NOMO-1 treated with dmso at 0.1 percent for 144 hours (cell line): ENCODE measurements around the gene MRPL1.

ENCODE experiments used
- DNase-seq: peaks from one replicate; lab custom pipeline; 2025; ENCODE audit not compliant: unreplicated experiment; lab: John Stamatoyannopoulos, UW

Gene MRPL1

GRCh38 chr4:77862478-77863216 is at the start of gene MRPL1:
Gene MRPL1 (plus strand): TSS chr4:77862830. CDS start chr4:77862849, 19 bp downstream.
- DNase-seq: peak; percentile 96

DNA sequence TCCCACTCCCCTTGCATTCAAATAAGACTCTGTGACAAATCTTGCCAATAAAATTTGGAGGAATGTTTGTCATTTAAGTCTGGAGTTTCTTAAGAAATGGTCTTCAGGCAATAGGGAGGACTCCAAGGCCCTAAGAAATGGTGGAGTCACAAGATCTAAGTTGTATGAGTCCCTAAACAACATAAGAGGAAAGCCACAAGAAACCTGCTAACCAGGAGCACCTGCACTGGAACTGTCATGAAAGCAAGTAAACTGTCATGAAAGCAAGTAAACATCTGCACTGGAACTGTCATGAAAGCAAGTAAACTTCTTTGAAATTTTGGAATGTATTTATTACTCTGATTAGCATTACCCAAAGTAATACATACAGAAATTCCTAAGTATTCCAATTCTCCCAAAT is 47.0 kb upstream of the MRPL1 start:
- DNase-seq: no peak

GRCh38 chr4:77816546-77816945 is 46.1 kb upstream of the MRPL1 start:
- DNase-seq: no peak

DNA sequence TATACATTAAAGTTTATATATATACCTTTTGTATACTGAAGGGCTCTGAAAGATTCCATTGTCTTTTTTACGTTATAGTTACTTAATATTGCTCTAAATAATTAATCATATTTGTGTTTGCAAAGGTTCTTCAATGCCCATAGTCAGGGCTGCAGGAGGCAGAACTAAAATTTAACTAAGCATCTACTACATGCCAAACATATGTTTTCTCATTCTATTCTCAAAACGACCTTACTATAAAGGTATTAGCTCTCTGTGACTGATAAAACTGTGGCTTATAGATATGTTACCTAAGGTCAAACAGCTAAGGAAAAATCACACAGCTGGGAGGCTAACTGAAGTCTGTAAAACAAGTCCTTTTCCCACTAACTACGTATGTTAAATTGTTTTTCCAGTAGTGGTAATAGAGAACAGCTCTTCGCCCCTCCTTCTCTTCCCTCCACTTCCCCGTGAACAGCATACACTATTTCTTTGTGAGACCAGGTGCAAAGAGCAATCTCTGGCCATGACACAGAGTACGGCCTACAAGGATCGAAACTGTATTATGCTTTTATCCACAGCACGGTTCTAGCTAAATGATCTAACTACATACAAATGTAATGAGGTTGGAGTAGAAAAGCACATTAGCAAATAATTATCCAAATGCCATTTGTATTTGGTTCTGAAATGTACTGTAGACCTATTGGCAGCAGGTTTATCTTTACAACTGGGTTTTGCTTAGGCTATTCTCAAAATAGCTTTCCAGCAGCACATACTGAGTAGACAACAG is 45.1 kb upstream of the MRPL1 start:
- no peak for DNase-seq

GRCh38 chr4:77818073-77818601 is 44.5 kb upstream of the MRPL1 start:
- peak; percentile 80 for DNase-seq

- peak; percentile 25 for DNase-seq
Observed at GRCh38 chr4:77818602-77819403, 43.8 kb upstream of the MRPL1 start, which contains the start of gene CNOT6L. Gene CNOT6L (minus strand): TSS chr4:77819368. CDS start chr4:77819308, 60 bp downstream.

DNA sequence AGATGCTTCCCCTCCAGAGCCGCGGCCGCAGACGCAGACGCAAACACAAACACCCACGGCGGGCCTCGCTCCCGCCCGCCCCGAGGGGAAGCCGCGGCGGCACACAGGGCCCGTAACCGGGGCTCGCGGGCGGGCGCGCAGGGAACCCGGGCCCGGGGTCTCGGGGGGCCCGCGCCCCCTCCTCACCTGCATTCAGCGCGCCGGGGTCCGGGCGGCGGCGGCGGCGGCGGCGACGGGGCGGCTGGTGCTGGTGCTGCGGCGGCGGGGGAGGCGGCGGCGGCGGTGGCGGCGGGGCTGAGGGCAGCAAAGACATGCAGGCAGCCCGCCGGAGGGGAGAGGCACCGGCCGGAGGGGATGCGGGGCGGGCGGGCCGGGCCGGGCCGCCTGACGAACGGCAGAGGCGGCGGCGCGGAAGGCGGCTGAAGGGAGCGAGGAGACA is 43.2 kb upstream of the MRPL1 start:
- no peak for DNase-seq

DNA sequence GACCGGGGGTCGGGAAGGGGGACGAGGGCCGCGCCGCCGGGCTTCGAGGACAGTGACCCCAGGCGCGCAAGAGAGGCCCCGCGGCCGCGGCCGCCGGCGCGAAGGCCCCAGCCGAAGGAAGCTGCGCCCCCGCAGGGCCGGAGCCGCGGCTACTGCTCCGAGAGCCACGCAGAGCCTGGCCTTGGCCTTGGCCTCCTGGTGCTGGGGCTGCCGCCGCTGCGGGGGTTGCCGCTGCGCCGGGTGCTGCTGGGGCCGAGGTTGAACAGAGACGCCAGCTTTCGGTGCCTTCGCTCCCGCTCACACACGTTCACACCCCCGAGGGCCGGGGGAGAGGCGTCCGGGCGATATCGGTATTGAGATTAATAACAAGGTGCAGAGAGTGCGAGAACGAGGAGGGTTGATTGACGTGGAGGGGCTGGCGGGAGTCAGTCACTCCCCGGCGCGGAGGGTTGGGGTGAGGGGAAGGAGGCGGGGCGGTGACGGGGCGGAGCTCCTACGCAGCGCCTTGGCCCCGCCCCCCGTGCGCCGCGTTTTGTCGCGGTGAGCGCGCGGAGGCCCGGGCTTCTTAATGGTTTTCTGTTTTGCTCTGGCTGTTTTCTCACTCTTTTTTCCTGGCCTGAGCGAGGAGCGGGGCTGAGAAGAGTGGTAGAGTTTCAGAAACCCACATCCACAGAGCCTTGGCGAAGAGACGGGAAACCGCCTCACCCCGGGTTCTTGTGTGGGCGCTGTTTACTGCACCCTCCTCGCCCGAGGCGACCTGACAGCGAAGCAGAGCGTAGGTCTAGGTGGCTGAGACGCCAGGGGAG is 42.6 kb upstream of the MRPL1 start:
- peak; percentile 86 for DNase-seq

DNA sequence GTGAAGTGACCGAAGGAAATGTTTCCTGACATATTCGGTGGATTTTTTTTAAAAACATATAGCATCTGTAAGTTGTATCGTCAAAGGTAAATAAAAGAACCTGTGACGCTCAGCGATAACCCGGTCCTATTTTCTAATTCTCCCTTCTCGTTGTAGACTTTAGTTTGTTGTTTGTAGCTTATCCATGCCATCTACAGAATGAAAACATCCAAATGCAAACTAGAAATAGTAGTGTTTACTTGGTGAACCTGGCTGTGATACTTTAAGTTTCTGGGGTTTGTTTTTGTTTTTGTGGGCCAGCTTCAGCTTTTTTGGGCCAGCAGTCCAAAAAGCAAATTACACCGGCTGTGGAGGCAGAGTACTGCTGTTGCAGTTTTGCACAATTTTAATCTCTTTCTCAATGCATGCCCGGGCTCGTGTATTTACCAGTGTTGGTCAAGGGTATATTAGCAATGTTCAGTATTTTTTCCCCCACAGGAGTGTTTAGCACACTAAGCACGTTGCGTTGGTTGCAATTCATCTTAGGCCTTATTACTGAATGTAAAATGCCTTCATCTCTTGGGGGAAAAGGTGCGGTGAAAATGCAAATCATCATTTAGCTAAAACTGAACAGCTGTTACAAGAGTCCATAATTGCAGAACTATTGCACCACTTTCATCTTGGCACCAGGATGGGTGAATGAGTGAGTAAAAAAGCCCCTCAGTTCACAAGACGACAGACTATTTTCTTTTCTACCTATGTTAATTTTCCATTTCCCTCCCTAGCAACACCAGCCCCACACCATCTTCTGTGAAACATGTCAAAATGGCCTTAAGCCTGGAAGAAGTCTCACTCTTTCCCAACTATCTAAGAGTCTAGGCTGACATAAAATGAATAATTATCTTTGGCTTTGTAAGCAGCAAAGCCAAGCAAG is 41.7 kb upstream of the MRPL1 start:
- DNase-seq: peak; percentile 24

- no peak for DNase-seq
Observed at GRCh38 chr4:77821775-77822174, 40.9 kb upstream of the MRPL1 start.

GRCh38 chr4:77826275-77826674 is 36.4 kb upstream of the MRPL1 start:
- no peak for DNase-seq

GRCh38 chr4:77827343-77827742 is 35.3 kb upstream of the MRPL1 start:
- no peak for DNase-seq

DNA sequence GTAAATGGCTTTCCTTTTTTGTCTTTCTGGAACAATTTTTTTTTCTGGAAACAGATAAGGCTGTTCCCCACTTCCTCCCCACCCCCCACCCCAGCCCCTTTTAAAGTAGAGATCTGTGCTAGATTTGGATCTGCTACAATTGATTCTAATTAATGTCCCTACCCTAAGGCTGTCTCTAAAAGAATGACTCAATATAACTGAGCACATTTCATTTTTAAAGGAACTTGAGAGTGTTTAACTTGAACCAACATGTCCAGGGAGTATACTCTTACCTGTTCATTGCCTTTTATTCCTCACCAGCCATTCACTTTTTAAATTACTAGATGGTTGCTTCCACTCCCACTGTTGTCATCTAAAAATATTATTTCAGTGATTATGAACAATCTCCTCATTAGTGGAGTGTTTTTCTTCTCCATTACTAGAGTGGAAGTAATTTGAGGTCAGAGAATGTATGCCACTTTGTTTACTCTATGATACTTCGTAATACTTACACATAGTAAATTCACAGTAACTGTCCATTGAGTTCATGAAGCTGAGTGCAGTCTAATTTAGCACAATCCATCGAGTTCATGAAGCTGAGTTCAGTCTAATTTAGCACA is 29.4 kb upstream of the MRPL1 start:
- no peak for DNase-seq

GRCh38 chr4:77834403-77834802 is 28.2 kb upstream of the MRPL1 start:
- DNase-seq: no peak

- DNase-seq: no peak
Observed at GRCh38 chr4:77843628-77844027, 19.0 kb upstream of the MRPL1 start.

DNA sequence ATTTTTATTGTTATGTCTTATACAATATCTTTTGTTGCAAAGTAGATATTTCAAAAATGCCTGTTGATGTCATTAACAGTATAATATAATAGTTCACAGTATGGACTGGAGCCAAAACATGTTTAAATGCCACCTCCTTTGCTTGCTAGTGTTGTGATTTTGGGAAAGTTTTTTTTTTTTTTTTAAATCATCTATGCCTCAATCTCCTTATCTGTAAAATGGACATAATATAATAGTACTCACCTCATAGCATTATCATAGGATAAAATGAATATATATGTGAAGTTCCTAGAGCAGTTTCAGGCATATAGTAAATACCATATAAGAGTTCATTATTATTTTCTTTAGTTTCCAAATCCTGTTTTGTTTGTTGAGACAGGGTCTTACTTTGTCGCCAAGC is 18.3 kb upstream of the MRPL1 start:
- DNase-seq: no peak

- no peak for DNase-seq
Observed at GRCh38 chr4:77845400-77845799, 17.2 kb upstream of the MRPL1 start.

DNA sequence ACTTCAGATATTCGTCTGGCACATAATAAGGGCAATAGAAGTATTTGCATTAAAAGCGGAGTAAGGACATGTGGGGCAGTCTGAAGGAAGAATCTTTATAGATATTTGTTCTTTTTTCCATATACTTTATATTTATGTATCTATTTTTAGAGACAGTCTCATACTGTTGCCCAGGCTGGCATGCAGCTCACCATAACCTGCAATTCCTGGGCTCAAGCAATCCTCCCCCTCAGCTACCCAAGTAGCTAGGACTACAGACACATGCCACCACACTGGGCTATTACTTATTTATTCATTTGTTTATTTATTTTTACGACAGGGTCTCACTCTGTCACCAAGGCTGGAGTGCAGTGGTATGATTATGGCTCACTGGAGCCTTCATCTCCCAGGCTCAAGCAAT is 16.7 kb upstream of the MRPL1 start:
- DNase-seq: no peak

DNA sequence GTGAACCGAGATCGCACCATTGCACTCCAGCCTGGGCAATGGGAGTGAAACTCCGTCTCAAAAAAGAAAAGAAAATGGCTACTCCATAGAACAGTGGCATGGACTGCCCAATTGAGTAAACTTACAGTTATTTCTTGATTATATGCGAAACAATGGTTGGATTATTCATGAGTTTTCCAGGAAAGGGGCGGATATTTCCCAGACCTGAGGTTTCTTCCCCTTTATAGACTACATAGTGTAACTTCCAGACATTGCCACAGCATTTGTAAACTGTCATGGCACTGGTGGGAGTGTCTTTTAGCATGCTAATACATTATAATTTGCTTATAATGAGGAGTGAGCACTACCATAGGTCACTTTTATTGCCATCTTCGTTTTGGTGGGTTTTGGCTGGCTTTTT is 14.1 kb upstream of the MRPL1 start:
- DNase-seq: no peak
